GM21529 (cell line): ENCODE data around the gene RPL9.
"Not testable (repeated sequence)": the region's sequence is repeated elsewhere in the genome, so short reads cannot be mapped to it uniquely, and the experiment has no call there.

ENCODE experiments used
- ATAC-seq: cut with Tn5 transposase; IDR thresholded peaks from one replicate; pipeline ENCODE4 v1.9.1; 2021; ENCODE audit not compliant: unreplicated experiment

The RPL9 gene

GRCh38 chr4:39458505-39459300 lies at the start of gene RPL9, which contains the start of gene LIAS:
Gene RPL9, minus strand, starts transcription at chr4:39458922. Its CDS starts 483 bp downstream, at chr4:39458439.
Gene LIAS, plus strand, starts transcription at chr4:39459056. Its CDS starts 62 bp downstream, at chr4:39459118.
- ATAC-seq = peak; percentile 83

GRCh38 chr4:39505581-39505980 lies 46.9 kb upstream of the RPL9 start:
- no peak for ATAC-seq

- no peak for ATAC-seq
Observed at GRCh38 chr4:39504538-39504937, 45.8 kb upstream of the RPL9 start.

- ATAC-seq = not testable (repeated sequence)
Observed at GRCh38 chr4:39502664-39503035, 43.9 kb upstream of the RPL9 start.

- ATAC-seq = no peak
Observed at GRCh38 chr4:39502019-39502663, 43.4 kb upstream of the RPL9 start.

- no peak for ATAC-seq
Observed at GRCh38 chr4:39498727-39499020, 40.0 kb upstream of the RPL9 start.

- ATAC-seq = no peak
Observed at GRCh38 chr4:39497909-39498726, 39.4 kb upstream of the RPL9 start.

GRCh38 chr4:39495446-39496213 lies 36.9 kb upstream of the RPL9 start:
- ATAC-seq = no peak

- no peak for ATAC-seq
Observed at GRCh38 chr4:39494354-39494753, 35.6 kb upstream of the RPL9 start.

- no peak for ATAC-seq
Observed at GRCh38 chr4:39490322-39490721, 31.6 kb upstream of the RPL9 start.

GRCh38 chr4:39486221-39486804 lies 27.6 kb upstream of the RPL9 start:
- no peak for ATAC-seq

GRCh38 chr4:39484582-39485272 lies 26.0 kb upstream of the RPL9 start:
- no peak for ATAC-seq

GRCh38 chr4:39480902-39481695 lies 22.4 kb upstream of the RPL9 start:
- no peak for ATAC-seq

GRCh38 chr4:39480251-39480650 lies 21.5 kb upstream of the RPL9 start:
- no peak for ATAC-seq

- no peak for ATAC-seq
Observed at GRCh38 chr4:39476187-39476895, 17.6 kb upstream of the RPL9 start.

- no peak for ATAC-seq
Observed at GRCh38 chr4:39472396-39472795, 13.7 kb upstream of the RPL9 start.

GRCh38 chr4:39470402-39470801 lies 11.7 kb upstream of the RPL9 start:
- ATAC-seq = no peak

GRCh38 chr4:39469429-39470077 lies 10.8 kb upstream of the RPL9 start:
- ATAC-seq = peak; percentile 82
